ENCODE results near the gene E2F4. TPM values are rescaled to one million over a fixed set of nuclear protein-coding genes. Genes with fewer than 3 reads are reported as not detected.

Gene E2F4
- 10 to 100 TPM; 71.8 to 72.8 TPM for total RNA-seq
- 70.8 TPM for polyA plus RNA-seq (2013, experiment 1 of 2)
- 65.3 TPM for polyA plus RNA-seq (2013, experiment 2 of 2)
- long read RNA-seq, experiment 1, transcript E2F4-201 (10 exons, 2,096 nt): major isoform, 8 of 43 reads
- long read RNA-seq, experiment 1, partial matches to known transcripts: 22 of 43 reads
- long read RNA-seq, experiment 1, other reads (novel, unspliced or antisense): 10 of 43 reads
- long read RNA-seq, experiment 2, transcript E2F4-208 (8 exons, 2,615 nt): minor isoform, 6 of 238 reads
- long read RNA-seq, experiment 2, transcript E2F4-201 (10 exons, 2,096 nt): major isoform, 161 of 238 reads
- long read RNA-seq, experiment 2, partial matches to known transcripts: 14 of 238 reads
- long read RNA-seq, experiment 2, other reads (novel, unspliced or antisense): 57 of 238 reads
- long read RNA-seq, experiment 3, transcript E2F4-201 (10 exons, 2,096 nt): major isoform, 64 of 103 reads
- long read RNA-seq, experiment 3, partial matches to known transcripts: 11 of 103 reads
- long read RNA-seq, experiment 3, other reads (novel, unspliced or antisense): 25 of 103 reads
- long read RNA-seq, experiment 4, partial matches to known transcripts: 0 of 2 reads
- long read RNA-seq, experiment 4, other reads (novel, unspliced or antisense): 1 of 2 reads

GRCh38 chr16:67191995-67192681 lies at the start of gene E2F4:
TSS of gene E2F4 (plus strand) at chr16:67192155. CDS start at chr16:67192228, 73 bp downstream.
- 0% methylated on average over 18 to 54 of the region's 54 CpGs for WGBS, 2 experiments (ENCODE audit: insufficient coverage in 1 of 2, insufficient read length in 1 of 2)
- Mint-ChIP-seq H3K36me3 (ENCODE audit: low read depth) (peaks cover 41% of the 10 kb centered on the region), H3K27ac (peak within 1 kb of the TSS; percentile 85), H3K9me3 (no peaks in the 10 kb centered on the region), H3K4me3 (peak within 1 kb of the TSS; percentile 80), H3K27me3 (ENCODE audit: insufficient read depth) (no peaks in the 10 kb centered on the region), H3K4me1 (peaks cover 5% of the 10 kb centered on the region)
- Histone ChIP-seq H3K4me1 (ENCODE audit: control insufficient read depth, insufficient read depth, low read length) (peaks cover 7% of the 10 kb centered on the region), H3K36me3 (ENCODE audit: control insufficient read depth, insufficient read depth, low read length) (peaks cover 41% of the 10 kb centered on the region), H3K27ac (ENCODE audit: low read depth, low read length) (no peak within 1 kb of the TSS), H3K27me3 (ENCODE audit: control insufficient read depth, insufficient read depth, low read length, poor library complexity, severe bottlenecking) (no peaks in the 10 kb centered on the region), H3K9ac (ENCODE audit: extremely low read depth, low read length, poor library complexity, severe bottlenecking) (peak within 1 kb of the TSS; percentile 72), H3K4me3 (ENCODE audit: low read length) (peak within 1 kb of the TSS; percentile 99), H3K9me3 (ENCODE audit: control insufficient read depth, low read length) (no peaks in the 10 kb centered on the region)
- TF ChIP-seq CTCF (conservative IDR thresholded peaks at IDR 0.05): no peak
- peak; percentile 96 for DNase-seq

- Histone ChIP-seq H3K27ac (ENCODE audit: low read depth, low read length) (no peak overlapping the region), H3K9ac (ENCODE audit: extremely low read depth, low read length, poor library complexity, severe bottlenecking) (no peak overlapping the region), H3K36me3 (ENCODE audit: control insufficient read depth, insufficient read depth, low read length) (peaks cover 70% of the 10 kb centered on the region), H3K4me3 (ENCODE audit: low read length) (no peak overlapping the region), H3K4me1 (ENCODE audit: control insufficient read depth, insufficient read depth, low read length) (no peaks in the 10 kb centered on the region), H3K27me3 (ENCODE audit: control insufficient read depth, insufficient read depth, low read length, poor library complexity, severe bottlenecking) (no peaks in the 10 kb centered on the region), H3K9me3 (ENCODE audit: control insufficient read depth, low read length) (no peaks in the 10 kb centered on the region)
- no peak for TF ChIP-seq CTCF (conservative IDR thresholded peaks at IDR 0.05)
- Mint-ChIP-seq H3K27ac (no peak overlapping the region), H3K4me3 (no peak overlapping the region), H3K4me1 (no peaks in the 10 kb centered on the region), H3K36me3 (ENCODE audit: low read depth) (peaks cover 71% of the 10 kb centered on the region), H3K9me3 (no peaks in the 10 kb centered on the region), H3K27me3 (ENCODE audit: insufficient read depth) (no peaks in the 10 kb centered on the region)
- no peak for DNase-seq
- 95 to 100% methylated on average over 1 to 9 of the region's 9 CpGs for WGBS, 2 experiments (ENCODE audit: insufficient coverage in 1 of 2, insufficient read length in 1 of 2)
Observed at GRCh38 chr16:67142342-67142741, 49.6 kb upstream of the E2F4 start.

- no peak overlapping the region for H3K27ac Mint-ChIP-seq
- peaks cover 71% of the 10 kb centered on the region for H3K36me3 ChIP-seq (ENCODE audit: control insufficient read depth, insufficient read depth, low read length)
- H3K27ac ChIP-seq (ENCODE audit: low read depth, low read length): no peak overlapping the region
- H3K9me3 Mint-ChIP-seq: no peaks in the 10 kb centered on the region
- H3K9me3 ChIP-seq (ENCODE audit: control insufficient read depth, low read length): no peaks in the 10 kb centered on the region
- DNase-seq: no peak
- H3K4me3 ChIP-seq (ENCODE audit: low read length): no peak overlapping the region
- H3K27me3 ChIP-seq (ENCODE audit: control insufficient read depth, insufficient read depth, low read length, poor library complexity, severe bottlenecking): peaks cover 4% of the 10 kb centered on the region
- WGBS, 2 experiments (ENCODE audit: insufficient coverage in 1 of 2, insufficient read length in 1 of 2): 67 to 92% methylated on average over 1 to 2 of the region's 2 CpGs
- peaks cover 75% of the 10 kb centered on the region for H3K36me3 Mint-ChIP-seq (ENCODE audit: low read depth)
- peaks cover 8% of the 10 kb centered on the region for H3K27me3 Mint-ChIP-seq (ENCODE audit: insufficient read depth)
- TF ChIP-seq CTCF (conservative IDR thresholded peaks at IDR 0.05): no peak
- H3K9ac ChIP-seq (ENCODE audit: extremely low read depth, low read length, poor library complexity, severe bottlenecking): no peak overlapping the region
- no peaks in the 10 kb centered on the region for H3K4me1 ChIP-seq (ENCODE audit: control insufficient read depth, insufficient read depth, low read length)
- H3K4me1 Mint-ChIP-seq: no peaks in the 10 kb centered on the region
- no peak overlapping the region for H3K4me3 Mint-ChIP-seq
Observed at GRCh38 chr16:67144943-67145342, 47.0 kb upstream of the E2F4 start.

All from endodermal cell (in vitro differentiated cells).